GM13977 (cell line): ENCODE data around the gene CARD14.

Source experiments
- DNase-seq: peaks from one replicate; pipeline ENCODE4 v3.0.0; 2012; ENCODE audit warnings: low spot score
- in situ Hi-C: fragments of 300-500 bp; cut with MboI; formaldehyde crosslinking; loops from one replicate; pipeline ENCODE4 v1.12.0; 2022; ENCODE audit warnings: low sequenced_read_pairs, low pct_unique_long_range_greater_than_20kb, mixed read lengths, inconsistent platforms; ENCODE audit not compliant: unreplicated experiment
- TF ChIP-seq, protein P1 (sequence below): IDR thresholded peaks from 2 replicates; pipeline ENCODE4 v1.5.1; 2012; ENCODE audit warnings: mild to moderate bottlenecking, control low read depth; ENCODE audit not compliant: insufficient read depth; ENCODE audit errors: extremely low read depth, missing control alignments

Gene CARD14

GRCh38 chr17:80204626-80205468, 35.0 kb downstream of the CARD14 start:
- in situ Hi-C loops = no loop called here
- TF ChIP-seq, protein P1, sequence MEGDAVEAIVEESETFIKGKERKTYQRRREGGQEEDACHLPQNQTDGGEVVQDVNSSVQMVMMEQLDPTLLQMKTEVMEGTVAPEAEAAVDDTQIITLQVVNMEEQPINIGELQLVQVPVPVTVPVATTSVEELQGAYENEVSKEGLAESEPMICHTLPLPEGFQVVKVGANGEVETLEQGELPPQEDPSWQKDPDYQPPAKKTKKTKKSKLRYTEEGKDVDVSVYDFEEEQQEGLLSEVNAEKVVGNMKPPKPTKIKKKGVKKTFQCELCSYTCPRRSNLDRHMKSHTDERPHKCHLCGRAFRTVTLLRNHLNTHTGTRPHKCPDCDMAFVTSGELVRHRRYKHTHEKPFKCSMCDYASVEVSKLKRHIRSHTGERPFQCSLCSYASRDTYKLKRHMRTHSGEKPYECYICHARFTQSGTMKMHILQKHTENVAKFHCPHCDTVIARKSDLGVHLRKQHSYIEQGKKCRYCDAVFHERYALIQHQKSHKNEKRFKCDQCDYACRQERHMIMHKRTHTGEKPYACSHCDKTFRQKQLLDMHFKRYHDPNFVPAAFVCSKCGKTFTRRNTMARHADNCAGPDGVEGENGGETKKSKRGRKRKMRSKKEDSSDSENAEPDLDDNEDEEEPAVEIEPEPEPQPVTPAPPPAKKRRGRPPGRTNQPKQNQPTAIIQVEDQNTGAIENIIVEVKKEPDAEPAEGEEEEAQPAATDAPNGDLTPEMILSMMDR = no peak
- DNase-seq = no peak

- TF ChIP-seq, protein P1 = no peak
- DNase-seq = no peak
- in situ Hi-C loops = no loop called here
These were observed 36.0 kb downstream of the CARD14 start for GRCh38 chr17:80205811-80206210.

- in situ Hi-C loops = no loop called here
- TF ChIP-seq, protein P1 = no peak
These were observed 38.2 kb downstream of the CARD14 start for GRCh38 chr17:80208050-80208449.

GRCh38 chr17:80209765-80210164, 39.9 kb downstream of the CARD14 start:
- TF ChIP-seq, protein P1 = no peak
- no peak for DNase-seq
- in situ Hi-C loops = no loop called here

More at GRCh38 chr17:80208050-80208449, 38.2 kb downstream of the CARD14 start:
- DNase-seq = no peak

- TF ChIP-seq, protein P1 = no peak
- DNase-seq = no peak
- in situ Hi-C loops = no loop called here
These were observed 40.7 kb downstream of the CARD14 start for GRCh38 chr17:80210348-80211108.

- TF ChIP-seq, protein P1 = no peak
- DNase-seq = no peak
- in situ Hi-C loops = no loop called here
These were observed 42.3 kb downstream of the CARD14 start for GRCh38 chr17:80212109-80212508.
